ENCODE results near the gene CCR3.

DNA sequence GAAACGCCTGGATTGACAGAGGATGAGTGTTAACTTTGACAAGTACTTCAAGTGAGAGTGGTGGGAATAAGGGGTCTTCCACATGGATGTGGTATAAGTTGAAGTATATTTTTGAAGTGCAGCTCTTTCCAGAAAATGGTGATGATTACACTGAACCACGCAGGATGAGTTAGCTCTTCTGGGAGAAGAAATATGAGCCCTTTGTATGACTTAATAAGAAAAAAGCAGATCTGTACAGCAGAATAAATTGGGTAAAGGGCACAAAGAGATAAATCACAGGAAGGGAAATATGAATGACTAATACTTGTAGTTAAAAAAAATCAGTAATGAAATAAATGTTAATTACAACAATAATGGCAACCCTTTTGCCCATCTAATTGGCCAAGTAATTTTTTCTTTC lies 1.3 kb downstream of the CCR3 start:
- no peak for TF ChIP-seq POLR2AphosphoS5 (IDR thresholded peaks at IDR 0.05; ENCODE audit: borderline replicate concordance, low read depth, low read length)
- no peak for TF ChIP-seq EZH2 (IDR thresholded peaks at IDR 0.05)
